NCI-H187 (cell line): ENCODE results near the gene BACH2.
"Not testable (repeated sequence)": the region's sequence is repeated elsewhere in the genome, so short reads cannot be mapped to it uniquely, and the experiment has no call there.

ENCODE experiments used
- DNase-seq, 2 experiments: peaks; one replicate each; lab custom pipeline; 2025; lab: John Stamatoyannopoulos, UW

BACH2 gene

DNA sequence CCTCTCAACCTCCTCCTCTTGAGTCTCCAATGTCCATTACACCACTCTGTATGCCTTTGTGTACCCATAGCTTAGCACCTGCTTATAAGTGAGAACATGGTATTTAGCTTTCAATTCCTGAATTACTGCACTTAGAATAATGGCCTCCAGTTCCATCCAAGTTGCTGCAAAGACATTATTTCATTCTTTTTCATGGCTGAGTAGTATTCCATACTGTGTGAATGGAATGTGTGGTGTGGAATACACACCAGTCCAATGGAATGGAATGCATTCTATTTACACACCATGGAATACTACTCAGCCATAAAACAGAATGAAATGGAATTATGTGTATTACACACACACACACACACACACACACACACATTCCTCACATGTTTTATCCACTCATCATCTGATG, 116.1 kb downstream of the BACH2 start:
- DNase-seq = no peak

DNA sequence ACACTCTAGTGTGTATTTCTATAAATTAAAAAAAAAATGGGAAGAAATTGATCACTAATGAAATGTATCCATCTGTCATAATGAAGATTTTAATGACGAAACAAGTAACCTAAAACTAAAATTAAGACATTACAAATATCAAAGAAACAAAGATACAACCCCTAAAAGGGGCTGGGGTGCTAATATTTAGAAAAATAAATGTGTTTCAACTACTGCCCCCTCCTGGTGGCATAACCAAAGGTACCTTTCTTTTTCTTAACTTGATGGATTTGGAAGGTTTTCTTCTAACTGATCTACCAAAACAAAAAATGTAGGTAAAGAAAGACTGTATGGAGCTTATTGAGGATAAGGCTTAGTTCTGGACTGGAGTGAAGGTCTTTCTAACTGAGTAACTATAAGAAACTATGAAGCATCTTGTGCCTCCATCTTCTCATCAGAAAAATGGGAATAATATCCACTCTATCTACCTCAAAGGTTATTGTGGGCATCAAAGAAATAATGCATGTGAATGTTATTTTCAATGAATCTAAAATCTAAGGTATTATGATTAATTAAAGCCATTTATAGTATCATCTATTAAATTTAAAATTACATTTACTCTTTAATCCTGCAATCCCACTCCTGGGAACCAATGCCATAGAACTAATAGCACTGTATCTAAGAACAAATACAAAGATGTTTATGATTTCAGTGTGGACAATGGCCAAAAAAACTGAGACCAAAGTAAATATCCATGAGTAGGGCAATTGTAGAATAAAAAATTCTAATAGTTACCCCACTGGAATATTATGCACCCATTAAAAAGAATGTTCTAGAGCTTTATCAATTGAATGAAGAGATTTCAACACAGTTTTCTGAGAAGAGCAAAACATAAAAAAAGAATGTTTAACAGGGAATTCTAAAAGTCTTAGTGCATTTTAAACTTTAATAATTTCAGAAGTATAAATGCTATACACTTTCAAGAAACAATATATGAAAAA, 117.2 kb downstream of the BACH2 start:
- no peak for DNase-seq

DNA sequence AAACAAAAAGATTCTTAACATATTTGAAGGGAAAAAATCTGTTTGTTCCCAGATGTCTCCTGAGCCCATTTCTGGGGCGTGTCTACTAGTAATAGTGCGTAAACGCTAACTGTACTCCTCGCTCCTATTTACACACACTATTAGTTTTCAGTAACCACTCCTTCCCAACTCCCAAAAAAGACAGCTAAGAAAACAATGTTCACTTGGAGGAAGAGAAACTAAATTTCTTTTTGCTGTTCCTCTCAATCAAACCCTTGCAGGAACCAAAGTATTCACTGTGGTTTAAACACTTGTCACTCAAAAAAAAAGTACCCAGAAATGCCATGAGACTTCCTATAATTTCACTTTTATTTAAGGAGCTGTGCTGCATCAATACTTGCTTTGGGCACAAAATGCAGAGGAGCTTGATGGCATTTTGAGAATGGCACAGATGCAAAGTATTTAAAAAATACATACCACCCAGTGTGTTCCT, 118.2 kb downstream of the BACH2 start:
- DNase-seq = no peak

DNA sequence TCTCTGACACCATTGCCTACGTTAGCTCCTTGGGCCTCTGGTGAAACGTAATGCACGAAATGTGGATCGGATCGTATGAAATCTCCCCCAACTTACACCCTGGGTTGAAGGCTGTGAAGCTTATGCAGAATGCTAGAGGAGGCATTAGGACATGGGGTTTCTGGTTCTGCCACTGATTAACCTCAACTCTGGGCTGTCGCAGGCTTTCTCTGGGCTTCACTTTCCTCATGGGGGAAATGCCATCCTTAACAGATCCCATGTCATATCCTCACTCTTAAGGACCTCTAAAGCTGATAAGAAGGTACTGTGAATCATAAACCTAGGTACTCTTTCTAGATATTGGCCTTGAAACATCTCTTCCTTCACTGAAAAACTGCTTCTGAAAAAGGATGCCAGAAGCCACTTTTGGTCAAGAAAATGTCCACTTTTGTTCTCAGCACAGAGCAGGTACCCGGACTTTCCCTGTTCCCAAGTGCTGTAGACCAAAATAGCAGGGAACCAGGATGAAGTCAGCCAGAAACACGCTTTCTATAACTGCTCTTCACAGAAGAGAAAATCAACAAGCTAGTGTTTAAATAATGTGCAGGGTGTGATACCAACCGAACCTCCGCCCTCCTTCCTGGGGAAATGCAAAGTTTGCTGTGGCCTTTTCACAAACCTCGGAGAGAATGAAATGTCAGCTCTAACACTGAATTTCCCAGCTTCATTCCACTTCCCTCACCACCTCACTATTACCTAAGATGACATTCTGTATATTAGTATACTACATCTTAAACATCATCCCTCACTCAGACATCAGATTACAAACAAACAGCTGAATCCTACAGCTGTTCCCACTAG, 118.9 kb downstream of the BACH2 start:
- no peak for DNase-seq

DNA sequence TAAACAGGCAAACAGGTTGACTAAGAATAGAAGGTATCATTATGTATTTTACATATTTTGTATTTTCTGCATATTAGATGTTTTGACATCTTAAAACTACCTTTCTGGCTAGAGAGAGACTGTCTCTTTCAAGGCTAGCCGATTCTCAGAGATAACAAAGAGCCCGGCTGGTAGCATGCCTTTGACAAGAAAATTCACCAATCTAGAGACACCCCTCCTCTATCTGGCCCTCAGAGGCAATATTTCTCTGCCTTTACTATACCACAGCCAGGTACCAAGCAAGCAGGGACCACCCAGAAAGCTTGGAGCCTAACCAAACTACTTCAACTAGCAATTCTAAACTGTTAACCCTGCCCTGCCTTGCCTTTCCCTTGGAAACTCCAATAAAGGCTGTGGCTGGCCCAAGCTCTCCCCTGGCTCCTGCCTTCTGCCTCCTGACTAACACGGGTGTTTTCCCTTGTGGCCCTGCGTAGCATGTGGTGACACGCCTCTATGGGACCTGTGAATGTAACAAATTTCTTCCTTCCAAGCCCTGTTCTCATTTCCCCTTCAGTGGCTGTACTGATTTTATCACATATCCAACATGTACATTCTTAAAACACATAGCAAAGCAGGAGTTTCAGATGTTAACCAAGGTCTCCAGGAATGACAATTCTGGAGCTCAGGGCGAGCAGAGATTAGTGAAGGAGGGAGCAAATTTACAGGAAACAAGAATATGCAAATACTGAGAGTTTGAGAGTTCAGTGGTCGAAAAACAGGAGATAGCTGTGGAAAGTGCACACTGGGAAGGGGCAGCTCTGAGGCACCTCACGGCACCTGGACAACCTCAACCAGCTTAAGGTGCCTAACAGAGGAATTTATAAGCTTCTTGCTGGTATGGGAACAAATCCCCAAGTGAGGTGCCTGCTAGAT, 120.8 kb downstream of the BACH2 start:
- DNase-seq = no peak

DNA sequence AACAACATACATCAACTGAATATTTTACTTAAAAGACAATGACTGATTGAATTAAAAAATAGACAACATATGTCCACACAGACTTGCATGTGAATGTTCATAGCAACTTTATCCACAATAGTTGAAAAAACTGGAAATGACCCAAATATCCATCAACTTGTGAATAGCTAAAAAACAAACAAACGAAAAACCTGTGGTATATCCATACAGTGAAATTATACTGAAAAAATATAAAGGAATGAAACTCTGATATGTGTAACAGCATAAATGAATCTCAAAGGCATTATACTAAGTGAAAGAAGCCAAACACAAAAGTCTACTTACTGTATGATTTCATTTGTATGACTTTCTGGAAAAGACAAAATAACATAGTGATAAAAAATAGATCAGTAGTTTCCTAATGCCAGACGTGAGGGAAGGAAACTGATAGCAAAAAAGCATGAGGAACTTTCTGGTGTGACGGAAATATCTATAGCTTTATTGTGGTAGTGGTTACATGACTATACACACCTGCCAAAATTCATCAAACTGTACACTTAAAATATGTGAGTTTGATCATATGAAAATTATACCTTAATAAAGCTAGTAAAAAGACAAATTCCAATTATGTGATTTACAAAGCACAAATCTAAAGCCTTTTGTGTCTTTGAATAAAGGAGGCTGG, 123.2 kb downstream of the BACH2 start:
- DNase-seq = no peak

DNA sequence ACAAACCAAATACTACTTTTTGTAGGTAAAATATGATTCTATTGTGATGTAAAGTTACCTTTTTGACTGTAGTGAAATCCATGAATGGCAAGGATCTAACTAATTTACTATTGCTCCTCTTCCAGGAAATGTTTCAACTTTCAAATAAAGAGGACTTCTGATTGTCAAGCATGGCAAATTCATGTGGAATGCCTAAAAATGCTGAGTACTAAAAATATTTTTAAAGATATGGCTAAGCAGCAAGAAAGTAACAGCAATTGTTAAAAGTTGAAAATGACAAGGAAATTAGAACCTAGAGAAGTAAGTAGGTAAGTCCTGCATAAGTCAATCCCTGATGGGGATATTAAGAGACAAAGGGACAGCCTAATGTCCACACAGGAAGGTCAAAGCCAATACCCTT, 126.0 kb downstream of the BACH2 start:
- no peak for DNase-seq

DNA sequence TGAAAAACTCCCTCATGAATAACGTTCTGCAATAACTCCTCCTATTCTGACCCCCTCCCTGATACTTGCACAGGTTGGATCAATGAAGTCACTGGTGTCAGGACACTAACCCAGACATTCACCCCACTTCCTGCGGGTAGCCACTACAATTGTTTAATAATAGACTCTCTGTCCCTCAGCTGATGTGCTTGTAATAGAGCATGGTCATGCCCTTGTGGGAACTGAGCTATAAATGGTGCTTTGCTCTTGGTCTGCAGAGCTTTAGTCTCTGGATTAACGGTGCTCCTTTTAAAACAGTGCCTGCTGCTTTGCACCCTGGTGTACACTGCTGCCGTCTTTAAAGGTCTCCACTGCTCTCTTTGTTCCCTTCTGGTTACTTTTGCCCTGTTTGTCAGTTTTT, 127.3 kb downstream of the BACH2 start:
- DNase-seq = no peak

DNA sequence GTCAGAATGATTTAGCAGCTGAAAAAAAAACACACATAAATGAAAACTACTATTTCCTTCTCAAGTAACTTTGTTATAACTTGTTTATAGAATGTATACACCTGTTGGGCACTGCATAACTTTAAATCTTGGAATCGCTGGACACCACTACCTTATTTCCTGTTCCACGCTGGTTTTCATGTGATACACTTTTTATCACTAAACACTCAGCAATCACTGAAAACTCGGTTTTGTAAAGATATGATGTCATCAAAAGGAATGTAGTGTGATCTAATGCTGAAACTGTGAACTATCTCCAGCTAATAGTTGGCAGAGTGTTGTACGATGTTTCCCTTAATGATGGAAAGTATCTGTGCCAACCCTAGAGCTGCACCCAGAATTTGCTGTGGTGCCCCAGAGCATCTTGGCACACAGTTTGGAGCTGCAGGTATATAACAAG, 127.9 kb downstream of the BACH2 start:
- DNase-seq = no peak

DNA sequence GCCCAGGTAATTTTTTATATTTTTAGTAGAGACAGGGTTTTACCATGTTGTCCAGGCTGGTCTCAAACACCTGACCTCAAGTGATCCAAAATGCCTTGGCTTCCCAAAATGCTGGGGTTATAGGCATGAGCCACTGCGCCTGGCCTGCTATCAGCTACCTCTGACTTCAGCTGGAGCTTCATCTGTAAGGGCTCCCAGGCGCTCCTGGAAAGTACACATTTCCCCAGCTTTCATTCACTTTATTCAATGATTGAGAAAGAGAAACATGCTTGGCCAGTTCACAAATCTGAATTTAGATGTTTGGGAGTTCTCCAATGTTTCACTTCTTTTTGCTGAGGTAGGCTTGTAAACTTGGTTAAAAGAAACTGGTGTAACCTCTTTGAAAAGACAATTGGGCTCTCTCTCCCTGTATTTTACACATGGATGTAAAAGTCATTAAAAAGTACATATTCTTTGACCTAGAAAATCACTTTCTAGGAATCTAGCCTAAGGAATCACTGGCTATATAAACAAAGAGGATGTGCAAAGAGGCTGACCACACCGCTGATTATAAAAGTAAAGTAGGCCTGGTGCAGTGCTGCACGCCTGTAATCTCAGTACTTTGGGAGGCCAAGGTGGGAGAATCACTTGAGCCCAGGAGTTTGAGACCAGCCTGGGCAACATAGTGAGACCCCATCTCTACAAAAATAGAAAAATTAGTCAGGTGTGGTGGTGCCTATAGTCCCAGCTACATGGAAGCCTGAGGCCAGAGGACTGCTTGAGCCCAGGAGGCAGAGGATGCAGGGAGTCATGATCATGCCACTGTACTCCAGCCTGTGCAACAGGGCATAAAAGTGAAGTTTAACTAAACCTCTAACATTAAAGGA, 128.9 kb downstream of the BACH2 start:
- no peak for DNase-seq

DNA sequence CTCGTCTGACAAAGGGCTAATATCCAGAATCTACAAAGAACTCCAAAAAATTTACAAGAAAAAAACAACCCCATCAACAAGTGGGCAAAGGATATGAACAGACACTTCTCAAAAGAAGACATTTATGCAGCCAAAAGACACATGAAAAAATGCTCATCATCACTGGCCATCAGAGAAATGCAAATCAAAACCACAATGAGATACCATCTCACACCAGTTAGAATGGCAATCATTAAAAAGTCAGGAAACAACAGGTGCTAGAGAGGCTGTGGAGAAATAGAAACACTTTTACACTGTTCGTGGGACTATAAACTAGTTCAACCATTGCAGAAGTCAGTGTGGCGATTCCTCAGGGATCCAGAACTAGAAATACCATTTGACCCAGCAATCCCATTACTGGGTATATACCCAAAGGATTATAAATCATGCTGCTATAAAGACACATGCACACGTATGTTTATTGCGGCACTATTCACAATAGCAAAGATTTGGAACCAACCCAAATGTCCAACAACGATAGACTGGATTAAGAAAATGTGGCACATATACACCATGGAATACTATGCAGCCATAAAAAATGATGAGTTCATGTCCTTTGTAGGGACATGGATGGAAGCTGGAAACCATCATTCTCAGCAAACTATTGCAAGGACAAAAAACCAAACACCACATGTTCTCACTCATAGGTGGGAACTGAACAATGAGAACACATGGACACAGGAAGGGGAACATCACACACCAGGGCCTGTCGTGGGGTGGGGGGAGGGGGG, 130.3 kb downstream of the BACH2 start:
- DNase-seq = not testable (repeated sequence)

DNA sequence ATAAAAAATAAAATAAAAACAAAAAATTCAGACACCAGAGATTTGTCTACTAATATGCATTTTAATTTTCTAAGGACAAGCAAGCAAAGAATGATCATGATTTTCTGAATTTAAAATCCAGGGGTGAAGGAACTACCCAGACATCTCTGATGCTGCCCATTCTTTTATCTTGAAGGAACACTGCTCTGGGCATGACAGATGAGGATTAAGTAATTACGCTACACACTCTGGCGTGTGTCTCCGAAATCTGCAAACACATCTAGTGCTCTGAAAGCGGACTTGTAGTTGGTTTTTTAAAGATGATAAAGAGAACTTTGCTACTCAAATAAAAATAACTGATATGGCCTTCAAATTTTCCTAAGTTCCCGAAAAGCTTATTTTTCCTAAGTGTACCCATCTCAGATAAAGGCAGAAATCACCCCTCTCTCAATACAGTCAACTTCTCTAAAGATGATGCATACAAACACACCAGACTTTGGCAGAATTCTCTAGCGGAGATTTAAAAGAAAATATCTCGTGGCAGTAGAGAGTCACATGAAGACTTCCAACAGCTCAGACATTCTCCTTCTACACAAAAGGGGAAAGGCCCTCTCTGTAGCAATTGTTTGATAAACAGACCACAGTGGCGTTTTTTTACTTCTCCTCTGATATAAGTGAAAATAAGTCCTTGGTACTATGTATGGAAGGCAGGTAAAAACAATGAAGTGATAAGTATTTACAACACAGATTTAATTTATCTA, 133.8 kb downstream of the BACH2 start:
- DNase-seq = no peak

DNA sequence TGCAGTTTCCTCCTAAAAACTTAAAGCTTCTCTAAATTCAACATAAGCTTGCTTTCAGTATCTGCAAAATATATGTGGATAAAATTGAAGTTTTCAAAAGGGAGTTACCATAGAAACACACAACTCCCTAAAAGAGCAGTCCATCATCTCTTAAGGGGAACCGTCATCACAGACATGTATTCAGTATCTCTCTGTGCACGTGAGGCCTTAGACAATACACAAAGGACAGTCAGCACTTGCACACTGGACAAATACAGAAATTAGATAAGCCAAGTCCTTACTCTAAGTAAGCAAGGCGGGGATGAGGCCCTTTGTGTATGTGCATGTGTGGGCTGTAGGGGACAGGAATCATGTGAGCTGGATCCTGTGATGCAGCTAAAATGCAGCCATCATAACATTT, 136.6 kb downstream of the BACH2 start:
- no peak for DNase-seq

DNA sequence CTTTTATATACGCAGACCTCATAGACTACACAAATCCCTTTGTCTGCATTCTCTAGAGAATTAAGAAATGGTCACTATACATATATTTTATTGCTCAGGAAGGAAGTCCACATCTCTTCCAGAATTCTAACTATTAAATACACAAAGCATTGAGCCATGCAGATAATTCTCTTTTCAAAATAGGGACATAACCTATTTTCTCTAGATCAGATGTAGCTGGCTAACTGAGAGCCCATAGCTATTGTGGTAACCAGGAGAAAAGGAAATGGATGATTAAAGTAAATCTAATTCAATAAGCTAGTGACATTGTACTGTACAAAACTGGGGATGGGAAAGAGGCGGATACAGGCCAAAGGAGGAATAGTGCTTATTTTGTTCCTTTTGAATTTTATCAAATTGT, 137.2 kb downstream of the BACH2 start:
- DNase-seq = no peak

DNA sequence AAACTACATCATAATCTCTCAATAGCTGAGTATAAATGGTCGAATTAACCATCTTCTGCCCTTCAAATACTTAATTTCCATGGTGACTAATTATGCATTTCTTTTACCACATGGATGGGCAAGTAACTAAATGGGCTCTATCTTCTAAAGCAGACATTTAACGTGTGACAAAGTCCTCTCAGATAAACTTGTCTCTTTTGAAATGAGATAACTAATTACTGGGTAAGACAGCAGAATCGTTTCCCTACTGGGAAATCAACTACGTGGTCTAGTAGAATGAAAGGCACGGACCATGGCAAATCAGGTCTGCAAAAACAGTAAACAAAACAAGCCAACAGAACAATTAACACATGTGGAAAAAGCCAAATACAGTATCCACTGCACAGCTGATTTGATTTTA, 137.7 kb downstream of the BACH2 start:
- DNase-seq = no peak

DNA sequence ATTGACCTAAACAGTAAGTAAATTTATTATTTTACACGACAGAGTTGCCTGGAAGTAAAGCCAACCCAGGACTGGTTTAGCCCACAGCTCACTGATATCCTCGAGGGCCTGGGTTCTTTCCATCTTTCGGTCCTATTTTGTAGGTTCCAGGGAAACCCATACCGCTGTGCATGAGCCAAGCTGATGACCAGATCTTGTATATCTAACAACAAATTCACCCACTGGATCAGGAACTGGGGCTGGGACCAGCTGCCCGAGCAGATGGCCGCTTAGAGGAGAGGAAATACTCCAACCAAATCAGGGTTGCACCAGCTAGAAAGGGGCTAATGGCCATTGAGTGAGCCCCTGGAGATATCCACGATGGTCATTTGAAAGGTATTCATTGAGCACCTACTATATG, 139.2 kb downstream of the BACH2 start:
- DNase-seq = no peak

DNA sequence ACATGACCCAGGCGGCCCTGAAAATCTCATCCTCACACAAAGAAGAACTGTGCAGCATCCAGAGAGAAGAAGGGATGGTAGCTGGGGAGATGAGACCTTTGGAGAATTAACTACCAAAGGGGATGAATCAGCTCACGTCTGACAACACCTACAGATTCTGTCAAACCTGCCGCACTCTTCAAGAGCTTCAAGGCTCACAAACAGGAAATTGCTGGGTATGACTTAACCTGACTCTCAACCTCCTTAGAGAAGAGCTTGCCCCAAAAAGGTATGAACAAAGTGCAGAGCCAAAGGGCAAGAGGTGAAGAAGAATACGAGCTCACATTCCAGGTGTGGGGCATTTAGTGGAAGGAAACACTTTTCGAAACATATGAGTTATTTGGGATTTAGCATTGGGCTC, 139.8 kb downstream of the BACH2 start:
- no peak for DNase-seq

DNA sequence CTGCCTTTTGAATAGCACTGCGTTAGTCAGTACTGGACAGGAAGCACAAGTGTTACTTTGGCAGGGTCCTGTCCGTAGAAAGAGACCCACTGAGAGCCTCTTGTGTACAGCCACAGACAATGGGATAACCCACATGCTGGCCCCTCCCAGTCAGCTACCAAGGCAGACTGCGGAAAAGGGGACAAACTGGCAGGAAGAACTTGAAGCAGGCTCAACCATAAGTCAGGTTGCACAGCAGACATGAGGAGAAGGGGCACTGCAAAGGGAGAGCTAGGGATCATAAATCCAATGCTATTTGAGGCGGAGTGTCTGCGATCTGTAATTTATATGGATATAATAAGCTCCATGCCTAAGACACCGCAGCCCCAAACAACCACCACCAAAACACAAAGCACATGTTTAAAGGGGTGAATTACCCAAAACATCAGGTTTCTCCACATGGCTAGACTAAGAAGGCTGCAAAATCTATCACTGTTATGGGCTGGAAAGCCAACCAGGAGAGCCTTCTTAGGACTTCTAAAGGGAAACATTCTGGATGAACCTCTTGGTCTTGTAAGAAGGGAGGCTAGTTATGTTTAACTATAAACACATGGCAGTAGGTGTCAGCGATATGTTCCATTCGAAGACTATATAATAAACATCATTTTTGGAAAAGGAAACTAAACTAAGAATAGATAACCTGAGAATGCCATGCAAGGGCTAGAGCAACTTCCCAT, 141.7 kb downstream of the BACH2 start:
- no peak for DNase-seq
